AG10803 (cell line): Measurements from ENCODE around the gene DAP.

Experiments used
- DNase-seq: peaks from one replicate; pipeline ENCODE4 v3.0.0; 2010; ENCODE audit warnings: low read depth
- H3K4me3 ChIP-seq: 2 replicates; pipeline ENCODE4 v1.5.1; 2011; ENCODE audit warnings: mild to moderate bottlenecking, low read length, control low read depth
- TF ChIP-seq, protein P1 (sequence below): conservative IDR thresholded peaks from 2 replicates; pipeline ENCODE4 v1.5.1; 2011; ENCODE audit warnings: mild to moderate bottlenecking, low read length, control low read depth, inconsistent platforms

The DAP gene

DNA sequence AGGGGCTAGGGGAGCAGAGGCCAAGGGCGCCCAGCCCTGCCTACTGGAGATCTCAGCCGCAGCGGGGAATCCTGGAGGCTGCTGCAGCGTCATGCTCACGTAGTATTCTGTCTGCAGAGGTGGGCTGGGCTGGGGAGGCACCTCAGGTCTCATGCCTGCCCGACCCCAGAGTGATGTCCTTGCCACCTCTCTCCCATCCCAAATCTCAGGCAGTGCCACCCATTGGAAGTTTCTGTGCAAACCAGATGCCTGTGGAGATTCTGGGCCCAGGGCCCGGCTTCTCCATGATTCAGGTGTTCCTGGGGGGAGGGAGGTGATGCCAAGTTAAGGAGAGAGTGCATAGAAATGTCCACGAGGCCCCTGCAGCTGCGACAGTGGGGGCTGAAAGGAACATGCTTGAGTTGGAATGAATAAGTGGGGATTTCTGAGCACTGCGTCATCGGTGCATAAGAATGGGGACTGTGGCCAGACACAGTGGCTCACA lies 125.1 kb downstream of the DAP start:
- no peak for DNase-seq
- no peak overlapping the region for H3K4me3 ChIP-seq
- TF ChIP-seq, protein P1, sequence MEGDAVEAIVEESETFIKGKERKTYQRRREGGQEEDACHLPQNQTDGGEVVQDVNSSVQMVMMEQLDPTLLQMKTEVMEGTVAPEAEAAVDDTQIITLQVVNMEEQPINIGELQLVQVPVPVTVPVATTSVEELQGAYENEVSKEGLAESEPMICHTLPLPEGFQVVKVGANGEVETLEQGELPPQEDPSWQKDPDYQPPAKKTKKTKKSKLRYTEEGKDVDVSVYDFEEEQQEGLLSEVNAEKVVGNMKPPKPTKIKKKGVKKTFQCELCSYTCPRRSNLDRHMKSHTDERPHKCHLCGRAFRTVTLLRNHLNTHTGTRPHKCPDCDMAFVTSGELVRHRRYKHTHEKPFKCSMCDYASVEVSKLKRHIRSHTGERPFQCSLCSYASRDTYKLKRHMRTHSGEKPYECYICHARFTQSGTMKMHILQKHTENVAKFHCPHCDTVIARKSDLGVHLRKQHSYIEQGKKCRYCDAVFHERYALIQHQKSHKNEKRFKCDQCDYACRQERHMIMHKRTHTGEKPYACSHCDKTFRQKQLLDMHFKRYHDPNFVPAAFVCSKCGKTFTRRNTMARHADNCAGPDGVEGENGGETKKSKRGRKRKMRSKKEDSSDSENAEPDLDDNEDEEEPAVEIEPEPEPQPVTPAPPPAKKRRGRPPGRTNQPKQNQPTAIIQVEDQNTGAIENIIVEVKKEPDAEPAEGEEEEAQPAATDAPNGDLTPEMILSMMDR: no peak

DNA sequence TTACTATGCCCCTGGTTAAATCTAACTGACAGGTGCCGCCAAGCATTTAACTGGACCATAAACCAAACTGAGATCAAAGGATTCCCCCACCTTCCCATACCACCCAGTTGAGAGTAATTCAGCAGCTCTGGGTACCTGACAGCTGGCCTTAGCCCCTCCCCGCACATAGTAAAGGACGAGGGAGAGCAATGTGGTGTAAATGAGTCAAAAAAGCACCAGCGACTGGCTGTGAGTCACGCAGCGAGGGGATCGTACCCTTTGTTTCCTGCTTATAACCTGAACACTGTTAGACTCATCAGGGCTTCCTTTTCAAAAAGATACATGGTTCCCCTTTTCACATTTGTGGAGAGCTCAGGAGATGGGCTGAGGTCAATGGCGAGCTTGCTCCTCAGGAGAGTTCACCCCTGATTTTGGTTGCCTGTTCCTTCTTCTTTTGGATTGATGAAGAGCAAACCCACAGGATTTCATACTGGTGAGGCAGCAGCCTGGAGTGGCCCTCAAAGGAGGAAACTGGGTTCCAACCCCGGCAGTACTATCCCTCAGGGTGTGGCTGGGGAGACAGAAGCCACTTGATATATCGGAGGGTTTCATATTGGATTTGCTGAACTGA lies 125.7 kb downstream of the DAP start:
- peak; percentile 25 for DNase-seq
- H3K4me3 ChIP-seq: no peak overlapping the region
- TF ChIP-seq, protein P1: no peak

DNA sequence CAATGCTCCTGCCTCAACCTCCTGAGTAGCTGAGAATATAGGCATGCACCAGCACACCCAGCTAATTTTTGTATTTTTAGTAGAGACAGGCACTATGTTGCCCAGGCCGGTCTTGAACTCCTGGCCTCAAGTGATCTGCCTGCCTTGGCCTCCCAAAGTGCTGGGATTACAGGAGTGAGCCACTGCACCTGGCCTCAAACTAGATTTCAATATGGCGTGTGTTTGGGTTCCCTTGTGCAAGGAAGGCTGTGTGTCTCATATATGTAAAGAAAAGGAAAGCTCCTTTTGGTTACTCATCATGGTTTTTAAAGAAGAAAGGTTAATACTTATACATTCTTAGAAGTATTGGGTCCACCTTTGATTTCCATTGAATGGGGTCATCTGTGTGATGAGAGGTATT lies 126.5 kb downstream of the DAP start:
- H3K4me3 ChIP-seq: no peak overlapping the region
- TF ChIP-seq, protein P1: no peak
- no peak for DNase-seq

DNA sequence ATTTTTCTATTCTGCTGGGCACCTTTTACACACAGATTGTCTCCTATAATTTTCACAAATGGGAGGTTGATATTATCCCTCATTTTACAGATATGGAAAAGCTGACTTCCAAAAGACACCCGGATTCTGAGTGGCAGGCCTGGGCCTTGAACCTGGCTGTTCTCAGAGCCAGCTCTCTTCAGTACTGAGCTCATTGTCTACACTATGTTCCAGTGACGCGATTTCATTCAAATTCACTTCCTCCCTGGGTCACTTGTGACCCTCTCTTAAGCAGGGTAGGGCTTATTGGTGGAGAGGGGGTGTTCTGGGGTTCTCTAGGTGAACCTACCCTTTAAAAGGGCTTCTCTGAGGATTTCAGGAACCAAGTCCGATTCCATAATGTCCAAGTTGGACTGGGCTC lies 127.0 kb downstream of the DAP start:
- TF ChIP-seq, protein P1: no peak
- DNase-seq: no peak
- no peak overlapping the region for H3K4me3 ChIP-seq

DNA sequence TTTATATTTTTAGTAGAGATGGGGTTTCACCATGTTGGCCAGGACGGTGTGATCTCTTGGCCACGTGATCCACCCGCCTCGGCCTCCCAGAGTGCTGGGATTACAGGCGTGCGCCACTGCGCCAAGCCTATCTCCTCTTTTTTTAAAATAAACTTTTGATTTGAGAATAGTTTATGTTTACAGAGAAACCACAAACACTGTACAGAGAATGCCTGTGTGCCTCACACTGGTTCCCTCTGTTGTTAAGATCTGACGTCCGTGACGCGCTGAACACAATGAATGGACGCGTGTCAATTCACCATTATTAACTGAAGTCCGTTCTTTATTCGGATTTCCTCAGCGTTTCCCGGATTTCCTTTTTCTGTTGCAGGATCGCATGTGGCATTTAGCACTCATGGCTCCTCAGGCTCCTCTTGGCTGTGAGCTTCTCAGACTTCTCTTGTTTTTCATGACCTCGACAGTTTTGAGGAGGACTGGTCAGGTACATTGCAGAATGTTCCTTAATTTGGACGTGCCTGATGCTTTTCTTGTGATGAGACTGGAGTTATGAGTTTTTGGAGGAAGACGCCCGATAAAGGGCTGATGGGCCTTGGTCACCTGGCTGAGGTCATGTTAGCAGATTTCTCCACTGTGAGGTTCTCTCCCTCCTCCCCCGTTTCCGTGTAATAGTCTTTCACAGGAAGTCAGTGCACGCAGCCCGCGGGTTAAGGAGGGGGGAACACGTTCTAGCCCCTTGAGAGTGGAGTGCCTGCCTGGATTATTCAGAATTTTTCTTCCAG lies 127.6 kb downstream of the DAP start:
- TF ChIP-seq, protein P1: no peak
- H3K4me3 ChIP-seq: no peak overlapping the region
- no peak for DNase-seq

DNA sequence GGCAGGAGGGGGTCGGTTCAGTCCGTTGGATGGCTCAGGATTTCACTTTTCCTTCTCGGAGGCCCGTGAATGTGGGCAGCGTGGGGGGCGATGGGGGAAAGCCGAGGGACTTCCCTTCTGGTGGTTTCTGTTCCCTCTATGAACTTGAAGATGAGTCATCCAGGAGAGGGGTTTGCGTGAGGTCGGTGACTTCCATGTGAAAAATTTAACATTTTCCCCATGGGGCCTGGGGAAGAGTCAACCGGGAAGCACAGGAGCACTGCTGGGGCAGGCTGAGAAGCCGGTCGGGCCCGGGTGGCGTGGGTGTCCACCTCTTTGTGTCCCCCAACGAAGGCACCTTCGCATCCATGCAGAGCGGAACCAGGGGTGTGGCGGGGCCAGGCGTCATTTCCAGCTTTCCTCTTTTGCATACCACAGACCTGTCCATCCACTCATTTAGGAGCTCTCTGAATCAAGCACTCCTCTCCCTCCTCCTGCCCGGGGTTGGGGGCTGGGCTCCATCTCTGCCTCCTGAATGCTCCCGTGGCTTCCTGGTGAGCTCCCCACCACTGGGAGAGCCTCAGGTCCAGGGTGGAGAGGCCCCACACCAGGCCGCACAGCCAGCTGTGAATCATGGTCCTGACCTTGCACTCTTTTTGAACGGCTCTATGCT lies 128.8 kb downstream of the DAP start:
- H3K4me3 ChIP-seq: no peak overlapping the region
- DNase-seq: no peak
- TF ChIP-seq, protein P1: no peak
